Activated T-helper 1 cell treated with Interleukin-2 at 50 U/mL for 16 hours (primary cell): ENCODE results near the gene KIF19.
A peak's percentile ranks its signal among the peaks of the same experiment; 100 is the strongest.

Source experiments
- DNase-seq: peaks from one replicate; pipeline ENCODE4 v3.0.0-alpha.2; 2020; ENCODE audit warnings: low read depth

The KIF19 gene

DNA sequence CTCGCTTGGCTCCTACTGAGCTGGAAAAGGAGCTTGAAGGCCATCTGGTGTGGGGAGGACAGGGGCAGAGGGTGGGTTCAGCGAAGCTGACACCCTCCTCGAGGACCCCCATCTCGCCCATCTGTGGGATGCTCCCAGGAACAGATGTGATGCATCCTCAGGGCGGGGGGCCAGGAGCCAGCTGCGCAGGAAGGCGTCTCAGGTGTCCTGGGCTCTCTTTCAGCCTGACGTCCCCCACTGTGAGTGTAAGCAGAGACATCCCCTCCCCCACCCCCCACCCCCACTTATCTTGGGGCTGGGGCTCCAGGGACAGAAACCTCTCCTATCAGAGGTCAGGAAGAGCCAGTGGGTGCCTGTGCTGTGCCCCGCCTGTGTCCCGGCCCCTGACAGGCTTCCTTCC is 16.2 kb downstream of the KIF19 start:
- no peak for DNase-seq

DNA sequence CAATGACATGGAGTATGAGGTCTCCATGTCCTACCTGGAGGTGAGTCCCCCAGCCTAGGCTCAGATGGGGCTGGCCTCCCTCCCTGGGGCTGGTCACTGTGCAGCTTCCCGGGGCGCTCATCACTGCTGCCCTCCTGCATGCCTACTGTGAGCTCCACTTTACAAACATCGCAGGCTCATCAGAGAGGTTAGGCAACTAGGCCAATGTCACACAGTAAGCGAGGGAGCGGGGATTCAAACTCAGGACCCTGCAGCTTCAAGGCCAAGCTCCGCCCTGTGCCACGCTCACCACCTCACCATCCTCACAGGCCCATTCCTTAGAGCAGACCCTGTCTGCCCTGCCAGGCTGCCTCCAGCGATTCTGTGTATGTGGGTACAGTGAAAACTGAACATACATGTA is 17.1 kb downstream of the KIF19 start:
- no peak for DNase-seq

DNA sequence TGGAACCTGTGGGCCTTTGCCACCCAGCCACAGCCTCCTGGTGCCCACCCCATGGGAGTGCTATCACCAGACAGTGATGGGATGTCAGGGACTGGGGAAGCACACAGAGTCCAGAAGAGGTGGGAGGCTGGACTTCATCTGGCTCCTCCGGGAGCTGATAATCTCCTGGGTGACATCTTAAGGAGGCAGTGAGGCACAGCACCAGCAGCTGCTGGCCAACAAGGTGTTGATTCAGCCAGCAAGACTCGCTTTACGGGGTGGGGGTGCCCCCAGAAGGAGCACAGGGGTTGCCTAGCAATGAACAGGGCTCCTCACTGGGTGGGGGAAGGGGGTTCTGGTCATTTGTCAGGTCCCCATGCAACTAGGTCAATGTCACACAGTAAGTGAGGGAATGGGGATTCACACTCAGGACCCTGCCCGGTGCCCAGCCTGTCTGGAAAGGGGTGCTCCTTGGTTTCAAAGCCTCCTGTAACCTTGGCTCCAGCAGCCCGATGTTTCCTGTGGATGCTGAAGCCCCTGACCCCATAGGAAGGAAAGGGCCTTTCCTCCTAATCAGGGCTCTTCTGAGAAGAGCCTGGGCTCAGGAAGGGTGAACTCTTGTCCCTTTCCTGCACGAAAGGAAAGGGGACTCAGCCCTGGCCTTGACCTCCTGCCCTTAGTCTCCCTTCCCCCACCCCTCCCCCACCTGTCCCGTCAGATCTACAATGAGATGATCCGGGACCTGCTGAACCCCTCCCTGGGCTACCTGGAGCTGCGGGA is 17.7 kb downstream of the KIF19 start:
- DNase-seq, result no peak

DNA sequence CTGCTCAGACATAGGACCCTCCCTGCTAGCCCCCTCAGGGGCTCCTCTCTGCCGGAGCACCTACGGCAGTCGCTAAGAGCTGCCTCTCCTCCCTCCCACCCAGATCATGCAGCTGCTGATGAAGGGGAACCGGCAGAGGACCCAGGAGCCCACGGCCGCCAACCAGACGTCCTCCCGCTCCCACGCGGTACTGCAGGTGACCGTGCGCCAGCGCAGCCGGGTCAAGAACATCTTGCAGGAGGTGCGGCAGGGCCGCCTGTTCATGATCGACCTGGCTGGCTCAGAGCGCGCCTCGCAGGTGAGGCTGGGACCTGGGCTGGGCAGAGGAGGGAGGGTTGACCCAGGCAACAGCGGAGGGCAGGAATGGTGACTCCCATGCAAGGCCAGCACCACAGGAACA is 18.6 kb downstream of the KIF19 start:
- no peak for DNase-seq

GRCh38 chr17:74345433-74346241 is 19.6 kb downstream of the KIF19 start:
- no peak for DNase-seq

- DNase-seq, result no peak
These were observed 21.6 kb downstream of the KIF19 start for GRCh38 chr17:74347646-74348045.

DNA sequence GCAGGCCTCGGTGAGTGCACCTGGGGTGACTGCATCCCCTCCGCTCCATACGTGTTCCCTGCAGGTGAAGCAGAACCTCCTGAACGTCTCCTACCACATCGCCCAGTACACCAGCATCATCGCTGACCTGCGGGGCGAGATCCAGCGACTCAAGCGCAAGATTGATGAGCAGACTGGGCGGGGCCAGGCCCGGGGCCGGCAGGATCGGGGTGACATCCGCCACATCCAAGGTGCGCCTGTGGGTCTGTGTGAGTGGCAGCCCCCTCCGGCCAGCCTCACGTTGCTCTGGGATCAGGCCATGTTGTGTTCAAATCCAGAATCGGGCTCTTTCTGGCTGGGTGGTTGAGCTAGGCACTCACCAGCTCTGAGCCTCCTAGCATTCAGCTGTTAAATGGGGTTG is 23.1 kb downstream of the KIF19 start:
- no peak for DNase-seq

GRCh38 chr17:74350486-74350885 is 24.5 kb downstream of the KIF19 start:
- no peak for DNase-seq

GRCh38 chr17:74351552-74352210 is 25.7 kb downstream of the KIF19 start:
- DNase-seq, result no peak

DNA sequence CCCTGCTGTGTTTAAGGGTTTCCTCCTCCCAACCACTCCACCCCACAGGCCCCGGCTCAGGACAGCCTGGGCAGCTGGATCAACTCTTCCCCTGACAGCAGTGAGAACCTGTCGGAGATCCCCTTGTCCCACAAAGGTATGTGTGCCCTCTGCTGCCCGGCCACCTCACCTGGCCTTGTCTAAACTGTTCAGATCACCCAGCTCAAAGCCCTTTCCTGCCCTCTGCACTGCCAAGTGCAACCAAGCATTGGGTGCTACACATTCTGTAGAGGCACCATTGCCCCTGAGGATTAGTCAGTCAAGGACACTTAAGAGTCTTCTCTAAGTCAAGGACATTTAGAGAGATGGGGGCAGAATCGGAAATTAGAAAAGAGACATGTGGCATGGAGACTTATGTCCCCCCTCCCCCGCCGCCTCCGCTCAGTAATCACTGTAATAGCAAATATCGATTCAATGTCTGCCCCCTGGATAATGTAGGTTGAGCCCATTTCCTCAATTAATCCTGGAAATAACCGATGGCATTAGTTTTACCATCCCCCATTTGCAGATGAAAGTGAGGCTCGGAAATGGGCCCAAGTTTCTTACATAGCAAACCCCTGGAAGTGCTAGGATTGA is 27.5 kb downstream of the KIF19 start:
- DNase-seq, result no peak

DNA sequence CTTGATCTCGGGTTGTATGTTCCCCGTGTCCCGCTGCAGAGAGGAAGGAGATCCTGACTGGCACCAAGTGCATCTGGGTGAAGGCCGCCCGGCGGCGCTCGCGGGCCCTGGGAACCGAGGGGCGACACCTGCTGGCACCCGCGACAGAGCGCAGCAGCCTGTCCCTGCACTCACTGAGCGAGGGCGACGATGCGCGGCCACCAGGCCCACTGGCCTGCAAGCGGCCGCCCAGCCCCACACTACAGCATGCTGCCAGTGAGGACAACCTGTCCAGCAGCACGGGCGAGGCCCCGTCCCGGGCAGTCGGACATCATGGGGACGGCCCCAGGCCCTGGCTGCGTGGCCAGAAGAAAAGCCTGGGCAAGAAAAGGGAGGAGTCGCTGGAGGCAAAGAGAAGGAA is 28.1 kb downstream of the KIF19 start:
- peak; percentile 22 for DNase-seq

- DNase-seq, result no peak
These were observed 28.5 kb downstream of the KIF19 start for GRCh38 chr17:74354561-74354960.

- no peak for DNase-seq
These were observed 29.0 kb downstream of the KIF19 start for GRCh38 chr17:74355065-74355464.

- no peak for DNase-seq
These were observed 30.8 kb downstream of the KIF19 start for GRCh38 chr17:74356646-74357465.

DNA sequence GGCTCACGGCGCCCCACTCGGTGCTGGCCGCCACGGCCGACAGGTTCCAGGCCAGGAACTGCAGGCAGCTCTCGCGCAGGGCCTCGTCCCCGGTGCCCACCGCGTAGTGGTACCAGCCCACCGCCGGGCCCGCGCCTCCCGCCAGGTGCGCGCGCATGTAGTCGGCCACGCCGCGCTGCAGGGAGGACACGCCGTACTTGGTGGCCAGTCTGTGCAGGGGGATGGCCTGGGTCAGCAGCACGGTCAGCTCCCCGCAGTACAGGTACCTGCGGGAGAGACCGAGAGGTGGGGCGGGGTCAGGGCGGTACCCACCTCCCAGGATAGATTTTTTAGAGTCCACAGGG is 31.4 kb downstream of the KIF19 start:
- no peak for DNase-seq

DNA sequence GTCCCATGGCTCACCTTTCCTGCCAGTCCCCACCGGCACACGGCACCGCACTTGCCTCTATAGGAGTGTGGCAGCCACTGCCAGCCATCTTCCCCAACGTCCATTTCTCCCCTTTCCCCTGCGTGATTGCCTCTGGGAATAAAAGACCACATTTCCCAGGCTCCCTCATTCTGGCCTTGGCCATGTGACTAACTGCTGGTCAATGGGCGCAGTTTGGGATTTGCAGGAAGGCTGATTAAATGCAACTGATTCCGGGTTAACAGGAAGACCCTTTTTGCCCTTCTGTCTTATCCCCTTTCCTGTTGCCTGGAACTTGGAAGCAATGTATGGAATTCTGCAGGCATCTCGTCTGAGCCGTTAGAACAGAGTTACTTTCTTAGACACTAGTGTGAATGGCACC is 32.7 kb downstream of the KIF19 start:
- no peak for DNase-seq

- DNase-seq, result no peak
These were observed 33.9 kb downstream of the KIF19 start for GRCh38 chr17:74359916-74360315.

DNA sequence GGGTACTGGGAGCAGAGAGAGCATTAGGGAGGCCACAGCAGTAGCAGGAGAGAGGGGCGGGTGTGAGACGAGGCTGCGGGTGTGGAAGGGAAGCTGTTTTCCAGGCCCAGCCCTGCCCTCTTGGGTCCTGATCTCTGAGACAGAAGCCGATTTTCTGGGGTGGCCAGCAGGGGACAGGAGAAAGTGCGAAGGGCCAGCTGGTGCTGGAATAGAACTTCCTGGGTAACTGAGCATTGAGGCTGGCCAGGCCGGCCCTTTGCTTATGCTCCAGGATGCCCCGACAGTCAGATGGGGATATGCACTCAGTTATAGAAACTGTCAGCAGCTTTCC is 34.8 kb downstream of the KIF19 start:
- no peak for DNase-seq

DNA sequence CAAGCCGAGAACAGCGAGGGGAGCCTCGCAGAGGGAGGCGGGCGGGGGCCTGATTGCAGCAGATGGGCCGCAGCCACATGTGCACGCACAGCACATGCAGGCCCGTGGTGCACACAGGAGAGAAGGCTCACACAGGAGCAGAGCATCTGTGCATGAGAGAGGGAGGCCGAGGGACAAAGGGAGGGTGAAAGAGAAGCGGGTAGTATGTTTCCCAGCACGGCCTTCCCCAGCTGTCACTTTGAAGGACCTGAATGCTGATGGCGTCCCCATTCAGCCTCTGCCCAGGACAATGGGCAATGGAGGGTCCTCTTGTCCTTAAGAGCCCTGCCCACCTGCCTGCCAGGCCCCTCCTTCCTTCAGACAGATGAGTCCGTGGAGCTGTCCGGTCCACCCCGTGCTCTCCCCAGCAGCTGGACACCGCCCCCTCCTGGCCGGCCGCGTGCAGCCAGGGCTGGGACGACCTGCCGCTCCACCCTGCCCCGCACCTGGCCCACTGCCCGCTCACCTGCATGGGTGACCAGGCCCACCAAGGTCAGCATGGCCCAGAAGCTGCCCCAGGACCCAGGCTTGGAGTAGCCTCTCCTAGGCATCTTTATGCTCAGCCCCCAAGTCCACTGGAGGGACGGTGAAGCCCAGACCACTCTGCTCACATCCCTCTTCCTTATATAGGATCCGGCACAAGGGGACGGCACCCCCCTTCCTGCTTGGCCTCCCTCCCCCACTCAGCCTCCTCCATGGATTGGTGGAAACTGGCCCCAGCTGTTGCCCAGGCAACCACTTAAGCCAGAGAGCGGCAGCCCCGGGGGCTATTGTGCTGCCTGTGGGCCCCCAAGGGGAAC is 35.4 kb downstream of the KIF19 start, which contains the start of gene BTBD17:
Gene BTBD17 (minus strand): TSS at position 639 of the 839 bp plus-strand sequence. CDS start 49 bp downstream, at position 590.
- DNase-seq, result no peak

GRCh38 chr17:74362069-74362405 is 36.0 kb downstream of the KIF19 start:
- no peak for DNase-seq
